ENCODE data around the gene DNAAF5. TPM values are rescaled to one million over a fixed set of nuclear protein-coding genes. Genes with fewer than 3 reads are reported as not detected.

DNAAF5 gene
- polyA plus RNA-seq, 1 of the 3 experiments (the other 2 are of a cell fraction): 58.5 TPM

GRCh38 chr7:821688-822087, 95.2 kb downstream of the DNAAF5 start:
- no peak overlapping the region for H2AFZ ChIP-seq (ENCODE audit: low read depth)
- H3K36me3 ChIP-seq (replicated peaks in 1 of 2; ENCODE audit: control insufficient read depth in 1 of 2, insufficient read depth in 2 of 2, low read length in 1 of 2): peaks cover 2 to 19% of the 10 kb centered on the region in 2 experiments
- H3K4me3 ChIP-seq (ENCODE audit: low read depth in 2 of 2, low read length in 1 of 2): no peak overlapping the region
- POLR2A ChIA-PET: no interaction called here
- H3K27me3 ChIP-seq (ENCODE audit: insufficient read depth): no peaks in the 10 kb centered on the region
- peaks cover 31 to 42% of the 10 kb centered on the region in 2 experiments; a peak in 3 of 4 replicates for H3K4me1 ChIP-seq (ENCODE audit: control insufficient read depth in 1 of 2, insufficient read depth in 2 of 2, low read depth in 1 of 2, low read length in 1 of 2)
- CTCF ChIA-PET: interaction anchor here (0.6 to 3.9 kb wide), 10 partner anchors 11 to 265 kb away, joined by 3 to 31 read pairs (median 4); partner anchors contain the start of gene SUN1
- no peaks in the 10 kb centered on the region for H3K9me3 ChIP-seq
- peak overlapping the region in 1 of 2 experiments; percentile 62; a peak in 2 of 4 replicates for H3K27ac ChIP-seq (ENCODE audit: low read depth in 2 of 2, low read length in 1 of 2)
- WGBS (ENCODE audit: low lambda C conversion rate): 78% methylated on average over 11 of the region's 11 CpGs
- H3K4me2 ChIP-seq: no peak overlapping the region
- TF ChIP-seq RCOR1 (IDR thresholded peaks at IDR 0.05; ENCODE audit: low read length): no peak
- peak; percentile 54 for TF ChIP-seq GATA2 (CRISPR knock-in tag; IDR thresholded peaks at IDR 0.05)
- no peak; the same call in 1 of the 2 replicates for TF ChIP-seq SMC3 (IDR thresholded peaks at IDR 0.05; ENCODE audit: low read depth, low read length)
- TF ChIP-seq RAD21 (IDR thresholded peaks at IDR 0.05; ENCODE audit: low read length): peak; percentile 69
- TF ChIP-seq CTCF (IDR thresholded peaks at IDR 0.05): no peak
- H3F3A ChIP-seq (replicated peaks; ENCODE audit: insufficient read depth): peaks cover 21% of the 10 kb centered on the region
- peaks cover 100% of the 10 kb centered on the region for H3K79me2 ChIP-seq (ENCODE audit: insufficient read depth)
- no peaks in the 10 kb centered on the region for H3K9me2 ChIP-seq
- peaks cover 73% of the 10 kb centered on the region for H4K20me1 ChIP-seq (ENCODE audit: insufficient read depth)
- H3K9ac ChIP-seq: no peak overlapping the region
- DNase-seq: peak; percentile 66

GRCh38 chr7:822692-823276, 96.3 kb downstream of the DNAAF5 start:
- ChIA-PET CTCF (interaction anchor here (0.8 to 3.9 kb wide), 12 partner anchors 10 to 264 kb away, joined by 3 to 31 read pairs (median 4); partner anchors contain the start of gene SUN1), POLR2A (no interaction called here)
- H3K4me2 ChIP-seq: no peak overlapping the region

More at GRCh38 chr7:822692-823276, 96.3 kb downstream of the DNAAF5 start:
- peaks cover 66% of the 10 kb centered on the region for H4K20me1 ChIP-seq (ENCODE audit: insufficient read depth)
- peak overlapping the region in 1 of 2 experiments; percentile 62; a peak in 2 of 4 replicates for H3K27ac ChIP-seq (ENCODE audit: low read depth in 2 of 2, low read length in 1 of 2)
- H3K36me3 ChIP-seq (replicated peaks in 1 of 2; ENCODE audit: control insufficient read depth in 1 of 2, insufficient read depth in 2 of 2, low read length in 1 of 2): peaks cover 2 to 19% of the 10 kb centered on the region in 2 experiments
- TF ChIP-seq SMC3 (IDR thresholded peaks at IDR 0.05; ENCODE audit: low read depth, low read length) (no peak), CTCF (IDR thresholded peaks at IDR 0.05) (peak; percentile 29)
- H3K79me2 ChIP-seq (ENCODE audit: insufficient read depth): peaks cover 100% of the 10 kb centered on the region
- H3K4me3 ChIP-seq (ENCODE audit: low read depth in 2 of 2, low read length in 1 of 2): no peak overlapping the region
- no peak overlapping the region for H2AFZ ChIP-seq (ENCODE audit: low read depth)
- peaks cover 31 to 36% of the 10 kb centered on the region in 2 experiments; a peak in 3 of 4 replicates for H3K4me1 ChIP-seq (ENCODE audit: control insufficient read depth in 1 of 2, insufficient read depth in 2 of 2, low read depth in 1 of 2, low read length in 1 of 2)
- no peak for DNase-seq
- no peaks in the 10 kb centered on the region for H3K9me3 ChIP-seq
- H3K27me3 ChIP-seq (ENCODE audit: insufficient read depth): no peaks in the 10 kb centered on the region
- 96% methylated on average over 32 of the region's 32 CpGs for WGBS (ENCODE audit: low lambda C conversion rate)
- H3K9ac ChIP-seq: no peak overlapping the region
- peaks cover 15% of the 10 kb centered on the region for H3F3A ChIP-seq (replicated peaks; ENCODE audit: insufficient read depth)
- no peaks in the 10 kb centered on the region for H3K9me2 ChIP-seq
